GM19468 (cell line): ENCODE data around the gene SLC27A5.
A peak's percentile ranks its signal among the peaks of the same experiment; 100 is the strongest.

Experiments
- ATAC-seq: cut with Tn5 transposase; IDR thresholded peaks from one replicate; pipeline ENCODE4 v1.9.1; 2021; ENCODE audit warnings: mild to moderate bottlenecking, moderate library complexity, moderate number of reproducible peaks; ENCODE audit not compliant: unreplicated experiment; ENCODE audit errors: extremely low read depth

The SLC27A5 gene

GRCh38 chr19:58535857-58536256 lies 24.1 kb upstream of the SLC27A5 start:
- no peak for ATAC-seq

GRCh38 chr19:58531034-58531840 lies 19.4 kb upstream of the SLC27A5 start:
- ATAC-seq, result no peak

- no peak for ATAC-seq
Measured at GRCh38 chr19:58529405-58529804, 17.6 kb upstream of the SLC27A5 start.

- no peak for ATAC-seq
Measured at GRCh38 chr19:58522709-58523108, 10.9 kb upstream of the SLC27A5 start.

GRCh38 chr19:58521651-58522050 lies 9.9 kb upstream of the SLC27A5 start:
- no peak for ATAC-seq

- no peak for ATAC-seq
Measured at GRCh38 chr19:58520257-58520599, 8.4 kb upstream of the SLC27A5 start.

- ATAC-seq, result peak; percentile 73
Measured at GRCh38 chr19:58519355-58520256, 7.8 kb upstream of the SLC27A5 start, which contains the start of gene ZBTB45. TSS of gene ZBTB45 (minus strand) at chr19:58519810. CDS start at chr19:58517673, 2,137 bp downstream.

- no peak for ATAC-seq
Measured at GRCh38 chr19:58519087-58519354, 7.2 kb upstream of the SLC27A5 start.

- ATAC-seq, result no peak
Measured at GRCh38 chr19:58518256-58519086, 6.7 kb upstream of the SLC27A5 start.

- no peak for ATAC-seq
Measured at GRCh38 chr19:58516964-58517833, 5.4 kb upstream of the SLC27A5 start.

GRCh38 chr19:58516246-58516836 lies 4.5 kb upstream of the SLC27A5 start:
- no peak for ATAC-seq

- ATAC-seq, result no peak
Measured at GRCh38 chr19:58515259-58515658, 3.5 kb upstream of the SLC27A5 start.

- no peak for ATAC-seq
Measured at GRCh38 chr19:58514564-58515022, 2.8 kb upstream of the SLC27A5 start.

GRCh38 chr19:58513694-58514563 lies 2.1 kb upstream of the SLC27A5 start:
- ATAC-seq, result peak; percentile 77

GRCh38 chr19:58513213-58513693 lies 1.5 kb upstream of the SLC27A5 start:
- no peak for ATAC-seq

GRCh38 chr19:58510084-58510862 lies 1.5 kb downstream of the SLC27A5 start:
- ATAC-seq, result no peak

GRCh38 chr19:58509731-58510083 lies 2.1 kb downstream of the SLC27A5 start:
- no peak for ATAC-seq
